K562 (cell line): ENCODE measurements around the gene MMP24. TPM values are rescaled to one million over a fixed set of nuclear protein-coding genes. Genes with fewer than 3 reads are reported as not detected.

ENCODE experiments used
- ATAC-seq: fragments of 200-7000 bp; cut with Tn5 transposase; 3 replicates; pipeline ENCODE4 v1.9.1; 2020; ENCODE audit warnings: moderate library complexity
- BruUV-seq: library from RNA; stranded (reverse); fragments of 400-500 nt; replicated peaks from 2 replicates; lab custom pipeline; 2021; lab: Mats Ljungman, UMichigan
- CTCF ChIA-PET: fragments of 300-600 bp; formaldehyde crosslinking; extraction: SDS; loops from one replicate; lab custom pipeline; 2021; ENCODE audit warnings: low intra/inter-chr PET ratio; lab: Yijun Ruan, JAX
- POLR2A ChIA-PET: fragments of 300-600, 350-650 bp; sonication (Branson Sonifier 250); formaldehyde crosslinking; extraction: SDS; loops from one replicate; lab custom pipeline; 2021; ENCODE audit warnings: antibody characterized with exemption, inconsistent platforms; lab: Yijun Ruan, JAX
- DNase-seq, 4 experiments: peaks; one replicate each; pipeline versions ENCODE4 v3.0.0 to v3.0.0-alpha.2; 2011 to 2018; ENCODE audit warnings: low spot score in 3 of 4, mixed read lengths in 3 of 4; ENCODE audit errors: extremely low read depth in 1 of 4
- FAIRE-seq: peaks from 2 replicates; lab custom pipeline; 2011; peaks lifted over from hg19 to GRCh38; lab: Jason Lieb, UNC
- H2AFZ ChIP-seq: 2 replicates; pipeline ENCODE4 v1.6.0; 2011; ENCODE audit warnings: low read depth, low read length, control low read depth, inconsistent platforms
- H3K27ac ChIP-seq: fragments of 200-600 bp; 3 replicates; pipeline ENCODE4 v1.8.0; 2011; ENCODE audit warnings: low read depth, mild to moderate bottlenecking, control low read depth, inconsistent platforms, low read length, moderate library complexity, mixed read lengths; ENCODE audit errors: extremely low read depth
- H3K27me3 ChIP-seq, 2 experiments: fragments of 300-600 bp in 1 of 2; 2 replicates in 1 of 2; 3 replicates in 1 of 2; pipeline versions ENCODE4 v1.6.0 to v1.8.0; 2011; ENCODE audit warnings: inconsistent platforms in 2 of 2, low read length in 2 of 2, mild to moderate bottlenecking in 1 of 2, mixed read lengths in 1 of 2, moderate library complexity in 1 of 2; ENCODE audit not compliant: control insufficient read depth in 2 of 2, insufficient read depth in 2 of 2
- H3K36me3 ChIP-seq: fragments of 300-600 bp; 3 replicates; pipeline ENCODE4 v1.8.0; 2011; ENCODE audit warnings: mild to moderate bottlenecking, low read length, inconsistent platforms; ENCODE audit not compliant: control insufficient read depth, insufficient read depth
- H3K4me1 ChIP-seq, 2 experiments: fragments of 200-600 bp in 1 of 2; replicated peaks in 1 of 2; 2 replicates in 1 of 2; 3 replicates in 1 of 2; pipeline versions ENCODE4 v1.5.1 to v1.8.0; 2011; ENCODE audit warnings: inconsistent platforms in 2 of 2, low read length in 2 of 2, mild to moderate bottlenecking in 1 of 2, mixed read lengths in 1 of 2, moderate library complexity in 1 of 2; ENCODE audit not compliant: control insufficient read depth in 2 of 2, insufficient read depth in 2 of 2
- H3K4me2 ChIP-seq: 2 replicates; pipeline ENCODE4 v1.6.1; 2011; ENCODE audit warnings: low read length, control low read depth, inconsistent platforms, mixed read lengths; ENCODE audit not compliant: insufficient read depth
- H3K4me3 ChIP-seq: fragments of 200-600 bp; sonication (generic), shearing (Covaris generic); 2 replicates; pipeline ENCODE4 v1.5.1; 2016; ENCODE audit warnings: control low read depth, inconsistent platforms
- H3K79me2 ChIP-seq: fragments of 200-600 bp; 3 replicates; pipeline ENCODE4 v1.8.0; 2011; ENCODE audit warnings: low read length, inconsistent platforms; ENCODE audit not compliant: control insufficient read depth, insufficient read depth
- H3K9ac ChIP-seq, 2 experiments: 2 replicates each; pipeline versions ENCODE4 v1.6.0 to v1.6.1; 2011; ENCODE audit warnings: low read depth in 2 of 2, low read length in 2 of 2, control low read depth in 1 of 2, inconsistent platforms in 1 of 2, mild to moderate bottlenecking in 1 of 2, mixed read lengths in 1 of 2; ENCODE audit not compliant: insufficient read depth in 1 of 2
- H3K9me1 ChIP-seq: one replicate; pipeline ENCODE4 v1.6.0; 2011; ENCODE audit warnings: inconsistent platforms, mild to moderate bottlenecking, low read length, moderate library complexity; ENCODE audit not compliant: control insufficient read depth, insufficient read depth
- H3K9me3 ChIP-seq: replicated peaks from 2 replicates; pipeline ENCODE4 v1.5.1; 2011; ENCODE audit warnings: low read depth, low read length, inconsistent platforms; ENCODE audit not compliant: control insufficient read depth, insufficient read depth
- H4K20me1 ChIP-seq: replicated peaks from 2 replicates; pipeline ENCODE4 v1.6.1; 2011; ENCODE audit warnings: low read length, inconsistent platforms, mixed read lengths; ENCODE audit not compliant: control insufficient read depth, insufficient read depth
- SIX5 ChIP-seq, 2 experiments: IDR thresholded peaks; 2 replicates each; pipeline ENCODE4 v1.6.1; 2011; ENCODE audit warnings: low read length in 2 of 2, borderline replicate concordance in 1 of 2, low read depth in 1 of 2, mild to moderate bottlenecking in 1 of 2, moderate library complexity in 1 of 2; ENCODE audit not compliant: insufficient read depth in 1 of 2
- SMARCE1 ChIP-seq: fragments of 450-650 bp; IDR thresholded peaks from 2 replicates; pipeline ENCODE4 v1.7.1; 2016; ENCODE audit warnings: mild to moderate bottlenecking
- SREBF2 ChIP-seq: sonication (generic); formaldehyde crosslinking; IDR thresholded peaks from 2 replicates; pipeline ENCODE4 v1.4.0; 2020; ENCODE audit warnings: mild to moderate bottlenecking, missing genetic modification reagents
- SRSF7 ChIP-seq: fragments of 200-400 bp; formaldehyde crosslinking; optimal IDR thresholded peaks from 2 replicates; pipeline ENCODE3; 2017; ENCODE audit warnings: mild to moderate bottlenecking, low read depth, low read length
- WGBS: fragments of 100-300 bp; shearing (Covaris generic); methylation state at CpG from one replicate; pipeline ENCODE4 v1.1.6; 2016; ENCODE audit warnings: low coverage, mixed read lengths; ENCODE audit not compliant: insufficient coverage; ENCODE audit errors: missing lambda C conversion rate; 5-methylcytosine and 5-hydroxymethylcytosine counted together
- in situ Hi-C: fragments of 300-500 bp; cut with MboI; formaldehyde crosslinking; loops from 4 replicates; pipeline ENCODE4 v1.15.0; 2018; ENCODE audit warnings: inconsistent platforms, mixed read lengths
- intact Hi-C: fragments of 100-400 bp; cut with micrococcal nuclease; formaldehyde crosslinking; loops from 2 replicates; pipeline ENCODE4 v1.14.2; 2022
- polyA plus RNA-seq, 8 experiments: library from polyadenylated mRNA; depleted of rRNA in 4 of 8; stranded (reverse) in 5 of 8; unstranded in 3 of 8; fragments of >200 nt; fragmentation: Nextera tagmentation in 2 of 8; fragmentation: Illumina TruSeq in 1 of 8; extraction: Ambion mirVana in 2 of 8; extraction: Trizol in 1 of 8; gene quantifications; 2 replicates each; pipeline versions ENCODE4 v1.2.1 to v1.2.3, GENCODE V29; 2011 to 2014; ENCODE audit warnings: inconsistent platforms in 1 of 8, missing spikeins in 1 of 8
- total RNA-seq, 7 experiments: library from RNA; depleted of rRNA in 6 of 7; stranded (reverse); fragments of >200 nt in 6 of 7; fragmentation: Illumina TruSeq in 2 of 7; extraction: Trizol in 2 of 7; gene quantifications; 2 replicates each; pipeline versions ENCODE4 v1.2.1 to v1.2.3, GENCODE V29; 2011 to 2021; ENCODE audit warnings: low replicate concordance in 1 of 7
- TF ChIP-seq, protein P1 (sequence below): fragments of 450-650 bp; IDR thresholded peaks from 2 replicates; pipeline ENCODE4 v1.6.1; 2016; ENCODE audit warnings: borderline replicate concordance

Gene MMP24
- total and polyA plus RNA-seq, 9 of the 15 experiments (the other 6 are each of a cell fraction or from before 2014, with no cell fraction given), result 0.03 to 0.07 (median 0.03) TPM; not detected in 6

- ATAC-seq, result no peak; the same call in 2 of the 3 replicates
- Histone ChIP-seq H3K4me2 (no peak overlapping the region), H3K36me3 (no peaks in the 10 kb centered on the region), H3K9me3 (no peaks in the 10 kb centered on the region), H2AFZ (no peak overlapping the region), H3K27me3 (peaks cover 14 to 39% of the 10 kb centered on the region in 2 experiments; a peak in 4 of 5 replicates), H3K9me1 (no peaks in the 10 kb centered on the region), H3K4me3 (no peak overlapping the region), H3K27ac (no peak overlapping the region), H3K79me2 (no peaks in the 10 kb centered on the region), H4K20me1 (peaks cover 3% of the 10 kb centered on the region; the same call in 1 of the 2 replicates), H3K4me1 (peaks cover 0 to 2% of the 10 kb centered on the region in 2 experiments; a peak in 2 of 5 replicates), H3K9ac (no peak overlapping the region)
- intact Hi-C loops, result no loop called here
- in situ Hi-C loops, result loop anchor here (10.0 kb wide), 1 partner anchor 392 kb away; no protein-coding TSS in a partner anchor
- no TSS peak for BruUV-seq
- CTCF ChIA-PET, result no interaction called here
- WGBS, result 11% methylated on average over 12 of the region's 12 CpGs
- no peak for FAIRE-seq
- no peak for DNase-seq
- POLR2A ChIA-PET, result interaction anchor here (0.7 kb wide), 1 partner anchor 38 kb away, joined by 3 read pairs; the partner anchor contains the start of gene EIF6
- no peak for TF ChIP-seq SREBF2
- TF ChIP-seq SRSF7, result no peak
- no peak for TF ChIP-seq SMARCE1
- no peak for TF ChIP-seq SIX5 (IDR thresholded peaks at IDR 0.05; ENCODE audit: borderline replicate concordance in 1 of 2, insufficient read depth in 1 of 2, low read depth in 1 of 2, low read length in 2 of 2)
- TF ChIP-seq, protein P1, sequence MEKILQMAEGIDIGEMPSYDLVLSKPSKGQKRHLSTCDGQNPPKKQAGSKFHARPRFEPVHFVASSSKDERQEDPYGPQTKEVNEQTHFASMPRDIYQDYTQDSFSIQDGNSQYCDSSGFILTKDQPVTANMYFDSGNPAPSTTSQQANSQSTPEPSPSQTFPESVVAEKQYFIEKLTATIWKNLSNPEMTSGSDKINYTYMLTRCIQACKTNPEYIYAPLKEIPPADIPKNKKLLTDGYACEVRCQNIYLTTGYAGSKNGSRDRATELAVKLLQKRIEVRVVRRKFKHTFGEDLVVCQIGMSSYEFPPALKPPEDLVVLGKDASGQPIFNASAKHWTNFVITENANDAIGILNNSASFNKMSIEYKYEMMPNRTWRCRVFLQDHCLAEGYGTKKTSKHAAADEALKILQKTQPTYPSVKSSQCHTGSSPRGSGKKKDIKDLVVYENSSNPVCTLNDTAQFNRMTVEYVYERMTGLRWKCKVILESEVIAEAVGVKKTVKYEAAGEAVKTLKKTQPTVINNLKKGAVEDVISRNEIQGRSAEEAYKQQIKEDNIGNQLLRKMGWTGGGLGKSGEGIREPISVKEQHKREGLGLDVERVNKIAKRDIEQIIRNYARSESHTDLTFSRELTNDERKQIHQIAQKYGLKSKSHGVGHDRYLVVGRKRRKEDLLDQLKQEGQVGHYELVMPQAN, result no peak
- TF ChIP-seq, all 486 proteins: peak for 0
These were observed 20.2 kb downstream of the MMP24 start for GRCh38 chr20:35246723-35247122.
